HG03060 (cell line): Measurements from ENCODE around the gene NUP214.

Experiments used
- ATAC-seq: cut with Tn5 transposase; IDR thresholded peaks from one replicate; pipeline ENCODE4 v1.9.1; 2021; ENCODE audit warnings: low read depth, moderate number of reproducible peaks; ENCODE audit not compliant: unreplicated experiment

The NUP214 gene

GRCh38 chr9:131274674-131275331, 149.4 kb downstream of the NUP214 start:
- ATAC-seq = no peak

GRCh38 chr9:131275332-131276093, 150.1 kb downstream of the NUP214 start:
- ATAC-seq = no peak

GRCh38 chr9:131276094-131276888, 150.9 kb downstream of the NUP214 start, which contains the start of gene FAM78A:
Gene FAM78A, minus strand, starts transcription at chr9:131276510. Its CDS starts 331 bp downstream, at chr9:131276179.
- ATAC-seq = no peak

- ATAC-seq = no peak
Observed at GRCh38 chr9:131276891-131277286, 151.5 kb downstream of the NUP214 start.

GRCh38 chr9:131277287-131277909, 152.0 kb downstream of the NUP214 start:
- ATAC-seq = no peak

- ATAC-seq = no peak
Observed at GRCh38 chr9:131277910-131278701, 152.7 kb downstream of the NUP214 start.

GRCh38 chr9:131278702-131279111, 153.3 kb downstream of the NUP214 start:
- ATAC-seq = no peak

- no peak for ATAC-seq
Observed at GRCh38 chr9:131279196-131279862, 153.9 kb downstream of the NUP214 start.

- no peak for ATAC-seq
Observed at GRCh38 chr9:131279863-131280570, 154.6 kb downstream of the NUP214 start.

- no peak for ATAC-seq
Observed at GRCh38 chr9:131280660-131281059, 155.3 kb downstream of the NUP214 start.

GRCh38 chr9:131281119-131281965, 156.0 kb downstream of the NUP214 start:
- ATAC-seq = no peak

GRCh38 chr9:131282175-131282574, 156.8 kb downstream of the NUP214 start:
- ATAC-seq = no peak

GRCh38 chr9:131282688-131283422, 157.5 kb downstream of the NUP214 start:
- no peak for ATAC-seq
